Mammary epithelial cell (primary cell): Measurements from ENCODE around the gene ENTPD2.

Experiments used
- EZH2 ChIP-seq: IDR thresholded peaks from 2 replicates; pipeline ENCODE4 v1.6.1; 2012; ENCODE audit warnings: low read length, inconsistent platforms, borderline replicate concordance
- TF ChIP-seq, protein P1 (sequence below), 2 donors: IDR thresholded peaks in 1 of 2; conservative IDR thresholded peaks in 1 of 2; 2 replicates each; pipeline ENCODE4 v1.5.1; 2011 to 2012; ENCODE audit warnings: inconsistent platforms in 2 of 2, low read length in 2 of 2, mild to moderate bottlenecking in 2 of 2, control low read depth in 1 of 2, low read depth in 1 of 2; ENCODE audit not compliant: insufficient read depth in 1 of 2; ENCODE audit errors: extremely low read depth in 1 of 2

DNA sequence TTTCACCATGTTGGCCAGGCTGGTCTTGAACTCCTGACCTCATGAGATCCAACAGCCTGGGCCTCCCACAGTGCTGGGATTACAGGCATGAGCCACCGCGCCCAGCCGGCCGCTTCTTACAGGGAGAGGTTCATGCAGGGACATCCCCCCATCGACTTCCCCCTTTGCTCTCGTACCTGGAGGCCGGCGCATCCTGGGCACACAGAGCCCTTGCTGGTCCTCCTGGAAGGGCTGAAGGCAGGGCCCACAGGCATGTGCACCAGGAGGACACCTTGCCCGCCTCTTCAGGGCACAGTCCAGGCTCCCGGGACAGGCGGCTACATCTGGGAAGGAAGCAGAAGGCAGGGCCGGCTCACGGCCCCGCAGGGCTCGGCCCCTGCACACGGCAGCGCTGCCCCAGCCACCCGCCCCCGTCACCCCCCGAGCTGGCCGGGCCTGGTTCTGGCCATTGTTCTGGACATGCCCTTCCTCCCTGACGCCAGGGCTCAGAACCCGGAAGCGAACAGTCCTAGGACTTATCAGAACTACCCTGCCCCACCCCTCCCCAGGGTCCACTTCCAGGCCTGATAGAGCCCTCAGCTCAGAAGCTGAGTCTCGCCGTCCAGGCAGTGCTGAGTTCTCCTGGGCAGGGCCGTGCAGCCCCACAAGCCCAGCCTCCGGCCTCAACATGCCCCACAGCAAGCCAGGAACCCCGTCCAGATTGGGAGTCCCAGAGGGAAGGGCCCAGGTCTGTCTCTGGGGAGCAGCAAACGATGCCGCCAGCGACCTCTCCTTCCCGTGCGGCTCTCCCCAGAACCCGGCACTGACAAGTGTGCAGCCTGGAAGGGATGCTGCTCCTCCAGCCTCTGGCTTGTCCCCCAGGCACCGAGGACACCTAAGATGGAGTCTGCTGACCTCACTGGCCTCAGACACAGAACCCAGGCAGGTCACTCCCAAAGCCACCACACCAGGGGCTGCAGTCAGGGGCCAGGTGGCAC, 10.8 kb downstream of the ENTPD2 start:
- TF ChIP-seq, protein P1, sequence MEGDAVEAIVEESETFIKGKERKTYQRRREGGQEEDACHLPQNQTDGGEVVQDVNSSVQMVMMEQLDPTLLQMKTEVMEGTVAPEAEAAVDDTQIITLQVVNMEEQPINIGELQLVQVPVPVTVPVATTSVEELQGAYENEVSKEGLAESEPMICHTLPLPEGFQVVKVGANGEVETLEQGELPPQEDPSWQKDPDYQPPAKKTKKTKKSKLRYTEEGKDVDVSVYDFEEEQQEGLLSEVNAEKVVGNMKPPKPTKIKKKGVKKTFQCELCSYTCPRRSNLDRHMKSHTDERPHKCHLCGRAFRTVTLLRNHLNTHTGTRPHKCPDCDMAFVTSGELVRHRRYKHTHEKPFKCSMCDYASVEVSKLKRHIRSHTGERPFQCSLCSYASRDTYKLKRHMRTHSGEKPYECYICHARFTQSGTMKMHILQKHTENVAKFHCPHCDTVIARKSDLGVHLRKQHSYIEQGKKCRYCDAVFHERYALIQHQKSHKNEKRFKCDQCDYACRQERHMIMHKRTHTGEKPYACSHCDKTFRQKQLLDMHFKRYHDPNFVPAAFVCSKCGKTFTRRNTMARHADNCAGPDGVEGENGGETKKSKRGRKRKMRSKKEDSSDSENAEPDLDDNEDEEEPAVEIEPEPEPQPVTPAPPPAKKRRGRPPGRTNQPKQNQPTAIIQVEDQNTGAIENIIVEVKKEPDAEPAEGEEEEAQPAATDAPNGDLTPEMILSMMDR (conservative IDR thresholded peaks at IDR 0.05 in 1 of 2, IDR thresholded peaks at IDR 0.05 in 1 of 2; ENCODE audit: extremely low read depth in 1 of 2, insufficient read depth in 1 of 2, low read depth in 1 of 2, low read length in 2 of 2): no peak
- no peak for TF ChIP-seq EZH2
